Measurements from ENCODE around the gene TENM4.

TENM4 gene

DNA sequence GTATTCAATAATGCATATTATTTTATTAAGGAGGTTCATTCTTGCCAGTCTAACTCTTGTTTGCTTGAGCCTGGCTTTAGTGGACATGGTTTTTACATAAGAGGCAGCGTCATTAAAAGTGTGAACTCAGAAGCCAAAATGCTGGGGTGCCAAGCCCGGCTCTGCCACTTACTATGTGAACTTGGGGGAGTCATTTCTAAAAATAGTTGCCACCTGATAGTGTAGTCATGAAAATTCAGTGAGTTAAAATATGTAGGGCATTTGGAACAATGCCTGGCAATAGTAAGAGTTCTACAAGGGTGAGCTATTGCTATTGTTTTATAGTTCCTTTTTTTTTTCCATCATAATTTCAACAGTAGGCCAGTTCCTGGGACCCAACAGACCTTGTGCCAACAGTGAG lies 49.9 kb downstream of the TENM4 start:
- no peak for DNase-seq (ENCODE audit: low read depth in 3 of 3)

DNA sequence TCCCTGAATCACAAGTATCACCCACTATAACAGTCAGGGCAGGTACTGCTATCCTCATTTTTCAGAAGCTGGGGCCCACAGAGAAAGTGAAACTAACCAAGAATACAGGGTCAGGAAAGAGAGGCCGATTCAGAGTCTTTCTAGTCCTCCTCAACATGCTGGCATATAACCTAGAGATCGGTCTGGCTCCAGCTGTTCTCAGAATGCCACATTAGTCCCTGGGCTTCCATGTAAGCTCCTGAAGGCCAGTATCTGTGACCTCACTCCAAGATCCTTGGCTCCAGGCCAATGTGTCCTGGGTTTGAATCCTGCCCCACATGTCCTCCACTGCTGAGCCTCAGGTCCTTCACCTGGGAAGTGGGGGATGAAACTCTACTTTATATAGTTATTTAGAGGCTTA lies 50.4 kb downstream of the TENM4 start:
- DNase-seq (ENCODE audit: low read depth in 3 of 3) = no peak

DNA sequence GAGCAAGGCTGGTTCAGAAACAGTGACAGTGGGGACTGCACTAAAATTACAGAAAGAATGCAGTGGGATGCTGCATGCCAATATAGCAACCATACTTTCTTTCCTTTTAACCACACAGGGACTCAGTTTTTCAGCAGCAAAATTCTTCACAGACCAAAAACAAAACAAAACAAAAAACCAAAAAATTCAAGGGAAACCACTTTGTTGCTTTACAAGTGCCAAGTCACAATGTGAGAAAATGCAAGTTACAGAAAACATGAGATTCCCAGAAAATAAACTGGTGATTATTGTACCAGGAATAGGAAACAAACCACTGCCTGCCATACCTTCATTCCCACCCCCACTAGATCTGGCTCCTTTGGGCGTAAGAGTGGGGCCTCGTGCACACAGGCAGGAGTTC lies 52.6 kb downstream of the TENM4 start:
- DNase-seq (ENCODE audit: low read depth in 3 of 3) = no peak

DNA sequence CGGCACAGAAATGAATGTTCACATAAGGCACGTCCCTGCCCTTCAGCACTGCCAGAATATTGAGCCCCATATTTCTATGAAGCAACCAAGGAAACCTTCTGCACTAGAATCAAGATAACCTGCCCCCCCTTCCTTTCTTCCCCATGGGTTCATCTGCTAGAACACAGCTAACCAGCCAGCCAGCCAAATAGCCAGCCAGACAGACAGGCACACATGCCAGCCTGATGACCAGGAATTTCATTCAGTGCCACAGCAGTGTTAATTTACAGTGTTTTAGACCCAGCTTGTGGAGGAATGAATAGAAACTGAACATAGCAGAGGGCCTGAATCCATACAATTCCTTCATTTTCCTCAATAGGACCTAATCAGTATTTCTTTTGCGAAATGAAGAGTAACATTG lies 57.0 kb downstream of the TENM4 start:
- no peak for DNase-seq (ENCODE audit: low read depth in 3 of 3)

DNA sequence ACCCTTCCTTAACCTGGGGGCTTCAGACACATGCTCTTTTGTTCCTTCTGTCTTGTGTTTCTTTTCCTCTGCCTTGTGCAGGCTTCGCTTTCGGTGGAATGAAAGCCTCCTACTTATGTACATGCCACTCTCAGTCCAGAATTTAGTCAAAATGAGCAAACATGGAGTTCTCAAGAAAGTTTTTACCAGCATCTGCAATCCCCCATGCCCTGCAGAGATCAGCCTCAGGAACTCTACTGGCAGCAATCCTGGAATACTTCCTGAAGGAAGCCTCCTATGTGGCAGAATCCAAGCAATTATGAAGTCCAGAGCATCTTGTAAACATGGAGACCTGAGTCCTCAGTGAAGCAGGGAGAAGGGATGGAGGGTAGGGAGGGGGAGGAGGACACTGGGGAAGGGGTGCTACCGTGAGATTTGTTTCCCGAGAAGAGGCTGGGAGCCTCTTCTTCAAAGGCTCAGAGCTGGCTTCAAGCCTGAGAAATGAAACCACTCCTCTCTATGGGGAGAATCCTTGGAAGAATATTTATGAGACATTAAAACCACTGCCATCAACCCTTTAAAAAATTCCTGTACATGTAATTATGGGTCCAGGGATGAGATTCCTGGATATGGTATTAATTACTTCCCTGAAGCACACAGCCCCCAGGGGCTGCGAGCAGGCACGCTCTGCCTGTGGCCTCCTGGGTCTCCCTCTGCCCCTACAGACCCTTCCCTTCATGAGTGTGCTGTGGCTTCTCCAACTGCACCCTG lies 58.4 kb downstream of the TENM4 start:
- DNase-seq (ENCODE audit: low read depth in 3 of 3) = no peak

DNA sequence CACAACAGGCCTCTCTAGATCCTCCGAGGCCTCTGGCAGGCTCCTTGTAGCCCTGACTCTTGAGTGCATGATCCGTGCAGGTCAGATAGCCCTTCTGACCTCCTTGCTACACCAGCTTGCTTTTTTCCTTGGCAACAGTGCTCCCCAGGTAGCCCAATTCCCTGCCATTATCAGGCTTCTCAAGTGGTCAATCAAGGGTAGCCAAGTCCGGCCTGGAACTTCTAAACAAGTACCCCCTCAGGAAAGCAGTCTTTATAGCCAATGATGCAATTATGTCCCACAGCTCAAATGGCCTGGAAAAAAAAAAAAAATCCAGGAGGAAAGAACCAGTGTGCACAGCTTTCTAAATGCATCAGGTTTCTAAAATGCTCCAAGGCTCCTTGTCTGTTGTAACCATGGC lies 59.8 kb downstream of the TENM4 start:
- DNase-seq (ENCODE audit: low read depth in 3 of 3) = no peak

DNA sequence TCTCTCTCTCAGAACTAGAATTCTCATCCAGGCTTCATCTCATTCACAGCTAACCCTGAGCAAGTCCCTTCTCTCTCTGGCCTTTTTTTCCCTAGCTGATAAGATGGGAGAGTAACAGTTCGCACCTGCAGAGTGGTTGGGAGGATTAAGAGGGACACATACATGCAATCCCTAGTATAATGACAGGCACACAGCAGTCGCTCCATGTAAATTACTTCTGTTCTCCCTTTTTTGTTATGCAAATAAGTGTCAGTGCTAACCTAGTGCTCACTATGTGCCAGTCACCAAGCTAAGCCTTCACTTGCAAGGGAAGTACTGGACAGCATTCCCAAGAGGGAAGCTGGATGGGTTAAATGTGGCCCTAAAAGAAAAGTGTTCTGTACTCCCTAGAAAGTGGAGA lies 63.4 kb downstream of the TENM4 start:
- no peak for DNase-seq (ENCODE audit: low read depth in 3 of 3)

DNA sequence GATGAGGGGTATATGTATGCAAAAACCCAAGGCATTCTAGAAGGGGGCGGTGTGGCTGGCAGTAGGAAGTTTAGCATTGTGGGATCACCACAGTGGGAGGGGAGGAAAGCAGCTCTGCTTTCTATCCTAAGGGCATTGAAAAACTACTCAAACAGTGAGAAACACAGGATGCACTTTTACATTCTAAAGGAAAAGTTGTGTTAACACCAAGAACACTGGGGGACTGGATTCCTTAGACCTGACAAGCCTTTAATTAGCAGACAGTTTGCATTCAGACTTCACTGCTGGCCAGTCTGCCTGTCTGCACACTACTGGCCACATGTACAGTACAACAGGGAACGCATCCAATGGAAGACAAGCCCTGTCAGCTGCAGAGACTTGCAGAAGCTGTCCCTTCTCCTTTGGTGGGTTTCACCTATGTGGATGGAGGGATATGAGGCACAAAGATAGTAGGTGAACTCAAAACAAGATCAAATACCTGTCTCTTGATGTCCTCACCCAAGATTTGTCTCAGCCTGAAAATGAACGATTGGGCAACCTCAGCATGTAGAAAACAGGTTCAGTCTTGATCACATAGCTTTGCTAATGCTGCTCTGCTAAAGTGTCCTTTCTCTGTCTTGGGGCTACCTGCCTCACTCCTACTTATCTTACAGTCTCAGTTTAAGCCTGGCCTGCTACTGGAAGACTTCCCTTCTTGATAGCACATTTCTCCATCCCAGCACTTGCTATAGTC lies 64.8 kb downstream of the TENM4 start:
- DNase-seq (ENCODE audit: low read depth in 3 of 3) = no peak

DNA sequence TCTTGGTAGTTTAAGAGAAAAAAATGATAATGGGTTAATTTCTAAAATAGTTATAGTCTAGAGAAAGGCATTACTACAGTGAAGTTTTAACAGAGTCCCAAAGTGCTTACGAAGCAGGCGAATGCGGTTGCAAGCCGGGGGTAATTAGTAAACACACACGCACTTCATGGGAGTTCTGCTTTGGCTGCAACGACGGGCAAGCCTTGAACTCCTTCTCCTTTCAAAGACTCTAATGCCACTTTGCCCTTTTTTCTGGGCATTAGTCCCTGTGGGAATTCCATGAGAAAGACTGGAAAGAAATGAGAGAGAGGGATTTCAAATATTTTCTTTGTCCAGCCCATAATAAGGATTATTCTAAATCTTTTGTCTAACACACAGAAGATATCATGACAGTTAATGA lies 66.1 kb downstream of the TENM4 start:
- DNase-seq (ENCODE audit: low read depth in 3 of 3) = no peak

DNA sequence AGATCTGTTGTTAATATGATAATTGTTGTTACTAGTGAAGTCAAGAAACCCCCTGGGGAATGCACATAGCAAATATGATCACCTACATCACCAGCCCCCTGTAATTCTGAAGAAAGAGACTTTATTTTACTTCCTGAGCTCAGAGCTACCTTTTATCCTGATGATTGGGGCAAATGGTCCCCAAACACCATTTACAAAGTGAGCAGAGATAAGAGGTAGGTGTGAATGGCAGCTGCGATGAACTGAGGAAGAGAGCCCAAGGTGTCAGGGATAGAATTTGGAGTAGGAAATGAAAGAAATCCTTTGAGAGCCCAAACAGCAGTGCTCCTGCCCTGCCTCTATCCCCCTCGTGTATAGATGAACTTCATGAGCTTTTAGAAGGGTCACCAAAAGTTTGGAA lies 69.1 kb downstream of the TENM4 start:
- DNase-seq (ENCODE audit: low read depth in 3 of 3) = no peak

DNA sequence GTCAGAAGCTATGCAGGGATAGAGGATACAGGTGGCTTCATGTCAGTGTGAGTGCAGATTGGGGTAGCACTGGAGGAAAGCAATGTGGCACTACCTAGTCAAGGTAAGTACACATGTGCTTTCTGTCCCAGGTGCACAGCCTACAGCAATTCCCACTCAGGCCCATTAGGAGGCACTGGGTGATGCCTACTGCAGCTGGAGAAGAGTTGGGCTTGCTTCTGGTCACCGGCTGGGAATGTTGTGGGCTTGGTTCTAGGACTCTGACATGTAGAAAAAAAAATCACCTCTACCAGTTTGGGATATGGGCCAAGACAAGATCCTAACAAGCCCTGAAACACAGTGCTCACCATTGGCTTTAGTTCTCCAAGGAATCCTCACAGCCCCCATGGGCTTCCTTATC lies 69.7 kb downstream of the TENM4 start:
- no peak for DNase-seq (ENCODE audit: low read depth in 3 of 3)

DNA sequence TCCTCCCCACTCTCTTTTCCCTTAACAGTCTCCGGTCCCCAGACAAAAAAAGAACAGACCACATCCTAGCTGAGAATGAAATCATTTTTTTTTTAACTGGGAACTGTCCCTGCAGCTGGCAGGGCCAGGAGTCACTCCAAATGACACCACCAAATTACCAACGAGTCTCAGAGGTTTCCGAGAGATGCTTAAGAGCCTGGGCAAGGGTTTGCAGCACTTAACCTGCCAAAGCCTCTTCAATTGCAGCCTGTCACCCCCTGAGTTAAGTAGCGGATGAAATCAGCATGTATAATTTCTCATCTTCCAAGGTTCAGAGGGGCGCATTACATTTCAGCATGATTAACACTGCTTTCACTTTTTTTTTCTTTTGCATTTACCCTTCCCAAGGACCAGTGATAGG lies 71.8 kb downstream of the TENM4 start:
- DNase-seq (ENCODE audit: low read depth in 3 of 3) = no peak

DNA sequence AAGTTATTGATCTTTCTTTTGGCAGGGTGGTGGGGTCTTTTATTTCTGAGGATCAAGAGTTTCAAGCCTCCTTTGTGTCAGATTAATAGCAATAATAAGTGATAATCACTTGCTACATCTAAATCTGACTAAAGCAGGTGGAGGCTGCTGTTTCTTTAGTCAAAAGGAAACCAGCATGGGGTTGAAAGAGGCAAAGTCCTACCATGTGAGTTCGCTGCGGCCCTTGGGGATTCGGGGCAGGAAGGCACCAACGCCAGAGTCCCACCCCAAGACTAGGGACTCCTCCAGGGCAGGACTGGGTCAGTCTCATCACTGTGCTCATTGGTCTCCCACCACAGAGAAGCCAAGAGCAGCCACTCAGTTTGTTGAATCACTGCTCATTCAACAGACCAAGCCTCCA lies 73.0 kb downstream of the TENM4 start:
- no peak for DNase-seq (ENCODE audit: low read depth in 3 of 3)

DNA sequence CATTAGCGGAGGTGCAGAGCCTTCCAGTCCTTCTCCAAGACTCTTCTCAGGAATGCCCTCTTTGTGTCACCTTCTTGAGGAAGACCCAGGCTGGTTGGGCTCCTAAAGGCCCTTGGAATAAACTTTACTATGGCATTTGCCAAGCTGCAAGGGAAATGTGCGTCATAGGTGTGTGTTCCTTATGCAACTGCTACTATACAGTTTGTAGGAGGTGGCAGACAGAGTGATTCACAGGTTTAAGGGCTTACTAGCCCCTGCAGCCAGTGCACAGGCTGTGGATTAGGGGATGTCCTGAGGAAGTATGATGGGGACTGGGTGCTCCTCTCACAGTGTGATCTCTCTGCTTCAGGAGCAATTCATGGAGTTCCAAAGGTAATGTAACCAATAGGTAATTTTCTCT lies 74.6 kb downstream of the TENM4 start:
- no peak for DNase-seq (ENCODE audit: low read depth in 3 of 3)

DNA sequence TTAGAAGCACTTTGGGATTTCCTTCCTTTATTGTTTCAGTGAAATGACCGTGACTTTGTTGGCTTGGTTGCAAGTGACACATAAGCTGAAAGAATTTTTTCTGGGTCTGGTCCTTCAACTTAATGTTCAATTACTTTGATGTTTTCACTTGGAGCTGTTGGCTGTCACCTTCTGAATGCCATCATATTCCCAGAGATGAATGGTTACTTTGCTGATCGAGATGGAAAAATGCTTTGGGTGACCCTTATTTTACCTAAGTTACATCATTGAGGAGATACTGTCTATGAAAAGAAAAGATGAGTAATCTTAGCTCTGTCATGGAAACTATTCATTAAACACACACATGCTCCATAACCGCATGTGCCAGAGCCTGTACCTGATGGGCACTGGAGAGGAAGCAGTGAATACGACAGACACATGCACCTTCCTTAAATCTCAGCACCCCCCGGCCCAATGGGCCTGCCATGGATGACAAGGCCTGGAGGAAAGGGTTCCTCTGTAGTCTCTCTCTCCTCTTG lies 76.9 kb downstream of the TENM4 start:
- no peak for DNase-seq (ENCODE audit: low read depth in 3 of 3)

DNA sequence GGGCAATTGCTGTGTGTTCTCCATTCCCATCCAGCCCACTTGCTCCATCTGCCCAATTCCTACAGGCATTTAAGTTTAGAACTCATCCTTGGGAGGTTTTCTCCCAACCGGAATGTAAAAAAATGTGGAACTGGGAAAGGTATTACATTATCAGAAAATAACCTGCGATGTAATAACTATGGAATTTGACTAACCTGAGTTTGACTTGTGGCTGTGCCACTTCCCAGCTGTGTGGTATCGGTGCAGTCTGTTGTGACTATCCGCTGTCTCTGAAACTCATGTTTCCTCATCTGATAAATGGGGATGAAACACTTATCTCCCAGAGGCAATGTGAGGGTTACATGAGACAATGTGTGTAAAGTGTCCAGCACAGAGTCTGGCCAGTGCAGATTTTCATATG lies 77.6 kb downstream of the TENM4 start:
- DNase-seq (ENCODE audit: low read depth in 3 of 3) = no peak

DNA sequence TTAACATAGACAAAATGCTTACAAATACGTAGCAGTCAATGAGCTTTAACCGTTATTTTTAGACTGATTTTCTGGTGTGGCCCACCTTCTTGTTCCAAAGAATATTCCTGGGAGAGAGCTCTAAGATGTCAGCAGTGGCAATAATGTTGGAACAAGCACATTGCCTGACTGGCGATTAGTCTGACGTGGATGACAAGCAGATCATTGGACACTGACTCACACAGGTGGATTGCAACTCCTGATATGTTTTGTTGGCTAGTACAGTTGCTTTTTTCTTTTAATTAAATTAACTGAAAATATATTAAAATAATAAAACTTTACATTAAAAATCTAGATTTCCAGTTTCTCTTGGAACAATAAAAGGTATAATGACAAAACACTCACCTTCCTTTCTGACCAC lies 78.0 kb downstream of the TENM4 start:
- no peak for DNase-seq (ENCODE audit: low read depth in 3 of 3)

DNA sequence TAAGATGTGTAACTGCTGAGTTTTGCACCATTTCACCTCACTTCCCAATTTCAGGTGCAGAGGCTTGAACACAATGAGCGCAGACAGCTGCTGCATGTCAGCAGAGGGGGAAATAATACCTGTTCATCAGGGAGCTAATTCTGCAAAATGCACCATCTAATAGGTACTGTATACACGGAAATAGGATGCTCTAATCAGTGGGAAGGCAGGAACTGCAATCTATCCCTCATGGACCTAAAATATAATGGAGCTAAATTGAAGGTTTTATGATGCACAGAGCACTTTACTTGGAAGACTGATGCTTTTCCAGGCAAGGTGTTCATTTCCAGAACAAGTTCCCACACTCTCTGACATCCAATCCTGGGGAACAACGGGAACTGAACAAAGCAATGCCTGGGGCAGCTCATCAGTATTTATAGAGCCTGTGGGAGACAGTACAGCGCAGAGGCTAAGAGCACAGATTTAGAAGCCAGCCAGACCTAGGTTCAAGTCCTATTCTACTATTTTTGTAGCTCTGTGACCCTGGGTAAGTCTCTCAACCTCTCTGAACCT lies 78.5 kb downstream of the TENM4 start:
- no peak for DNase-seq (ENCODE audit: low read depth in 3 of 3)

DNA sequence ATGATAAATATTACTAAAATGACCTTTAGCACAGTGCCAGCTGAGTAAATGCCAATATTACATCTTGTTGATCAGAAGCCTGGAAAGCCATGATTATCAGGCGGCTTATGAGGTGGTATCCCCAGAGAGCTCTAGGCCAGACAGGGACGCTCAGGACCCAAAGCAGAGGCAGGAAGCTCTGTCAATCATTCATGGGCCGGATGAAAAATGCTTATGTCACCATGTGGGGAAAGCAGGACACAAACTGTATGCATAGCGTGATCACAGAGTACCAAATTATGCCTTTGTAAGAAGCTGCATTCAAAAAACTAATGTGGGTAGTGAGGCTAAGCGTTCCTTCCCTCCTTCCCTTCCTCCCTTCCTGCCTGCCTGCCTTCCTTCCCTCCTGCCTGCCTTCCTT lies 82.6 kb downstream of the TENM4 start:
- DNase-seq (ENCODE audit: low read depth in 3 of 3) = no peak

DNA sequence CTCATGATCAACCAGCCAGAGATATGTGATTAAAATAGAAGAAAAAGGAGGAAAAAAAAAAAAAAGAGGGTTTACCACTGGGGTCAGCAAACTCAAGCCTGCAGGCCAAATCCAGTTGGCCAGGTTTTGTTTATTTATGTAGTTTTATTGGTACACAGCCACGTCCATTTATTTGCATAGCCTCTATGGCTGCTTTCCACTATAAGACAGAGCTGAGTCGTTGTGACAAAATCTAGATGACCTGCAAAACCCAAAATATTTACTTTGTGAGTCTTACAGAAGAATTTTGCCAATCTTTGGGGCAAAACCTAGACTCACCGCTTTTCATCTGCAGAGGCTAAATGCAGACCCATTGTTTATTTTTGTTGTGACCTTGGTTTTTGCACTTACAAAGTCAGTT lies 87.1 kb downstream of the TENM4 start:
- DNase-seq (ENCODE audit: low read depth in 3 of 3) = no peak

DNA sequence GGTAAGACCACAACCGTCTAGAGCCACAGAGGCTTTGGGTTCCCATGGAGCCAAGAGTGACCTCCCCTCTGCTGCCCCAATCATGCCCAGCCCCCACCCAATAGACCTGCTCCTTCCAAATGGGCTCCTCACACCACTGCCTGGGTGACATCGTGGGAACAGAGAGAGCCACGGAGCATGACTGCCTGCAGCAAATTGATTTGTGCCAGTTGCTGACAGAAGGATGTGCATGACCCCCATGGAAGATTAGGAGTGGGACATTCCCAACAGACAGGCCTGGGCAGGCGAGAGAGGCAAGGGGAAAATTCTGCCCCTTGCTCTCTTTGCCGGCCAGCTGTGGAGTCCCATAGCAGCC lies 88.5 kb downstream of the TENM4 start:
- DNase-seq (ENCODE audit: low read depth in 3 of 3) = no peak

DNA sequence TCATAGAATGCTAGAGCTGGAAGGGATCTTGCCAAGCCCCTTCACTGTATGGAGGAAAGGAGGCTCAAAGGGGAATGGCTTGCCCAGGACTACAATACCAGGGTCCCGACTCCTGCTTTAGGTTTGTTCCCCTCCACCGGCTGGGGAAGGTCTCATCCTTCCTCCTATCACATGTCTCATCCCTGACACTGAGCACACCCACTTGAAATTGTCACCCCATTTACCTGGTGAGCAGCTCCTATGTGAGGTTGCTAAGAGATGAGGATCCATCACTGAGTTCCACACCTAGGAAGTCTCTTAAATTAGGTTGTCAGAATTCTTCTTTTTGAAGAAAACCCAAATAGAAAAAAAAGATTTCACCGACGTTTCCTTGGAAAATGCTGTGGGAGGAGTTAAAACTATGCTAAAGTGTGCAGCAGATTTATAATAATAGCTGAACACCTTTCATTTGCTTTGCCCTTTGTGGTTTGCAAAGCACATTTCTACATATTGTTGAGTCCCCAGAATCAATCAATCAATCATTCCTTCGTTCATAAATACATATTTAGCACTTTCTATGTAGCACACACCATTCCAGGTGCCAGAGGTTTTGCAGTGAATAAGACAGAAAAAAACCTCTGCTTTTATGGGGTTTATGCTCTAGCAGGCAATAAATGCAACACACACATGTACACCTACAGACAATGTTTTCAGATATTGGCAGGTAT lies 91.7 kb downstream of the TENM4 start:
- DNase-seq (ENCODE audit: low read depth in 3 of 3) = no peak

DNA sequence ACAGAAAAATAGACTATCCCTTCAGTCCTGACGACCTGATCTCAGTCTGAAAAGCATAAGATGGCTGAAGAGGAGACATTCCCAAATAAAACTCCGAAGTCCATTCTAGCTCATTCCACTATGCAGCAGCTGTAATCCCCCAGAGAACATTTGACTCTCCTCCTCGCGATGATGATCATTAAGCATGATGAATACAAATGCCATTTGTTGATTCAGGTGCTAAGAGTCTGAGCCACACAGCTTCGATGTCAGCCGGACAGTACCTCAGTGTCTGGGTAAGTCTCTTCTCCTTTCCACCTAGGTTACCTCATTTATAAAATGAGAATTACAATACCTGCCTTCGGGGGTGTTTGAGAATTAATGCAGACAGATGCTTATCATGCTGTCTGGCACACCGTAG lies 94.8 kb downstream of the TENM4 start:
- no peak for DNase-seq (ENCODE audit: low read depth in 3 of 3)

Data from stimulated activated CD4-positive, alpha-beta T cell treated with anti-CD3 and anti-CD28 coated beads, TNF-alpha, amount 100 ng/mL, for 24 hours (primary cell).